ELF-1 (cell line): Measurements from ENCODE around the gene MAOB.

ENCODE experiments used
- DNase-seq: peaks from one replicate; pipeline ENCODE4 v3.0.0-alpha.2; 2016; ENCODE audit warnings: low read depth, low spot score

MAOB gene

DNA sequence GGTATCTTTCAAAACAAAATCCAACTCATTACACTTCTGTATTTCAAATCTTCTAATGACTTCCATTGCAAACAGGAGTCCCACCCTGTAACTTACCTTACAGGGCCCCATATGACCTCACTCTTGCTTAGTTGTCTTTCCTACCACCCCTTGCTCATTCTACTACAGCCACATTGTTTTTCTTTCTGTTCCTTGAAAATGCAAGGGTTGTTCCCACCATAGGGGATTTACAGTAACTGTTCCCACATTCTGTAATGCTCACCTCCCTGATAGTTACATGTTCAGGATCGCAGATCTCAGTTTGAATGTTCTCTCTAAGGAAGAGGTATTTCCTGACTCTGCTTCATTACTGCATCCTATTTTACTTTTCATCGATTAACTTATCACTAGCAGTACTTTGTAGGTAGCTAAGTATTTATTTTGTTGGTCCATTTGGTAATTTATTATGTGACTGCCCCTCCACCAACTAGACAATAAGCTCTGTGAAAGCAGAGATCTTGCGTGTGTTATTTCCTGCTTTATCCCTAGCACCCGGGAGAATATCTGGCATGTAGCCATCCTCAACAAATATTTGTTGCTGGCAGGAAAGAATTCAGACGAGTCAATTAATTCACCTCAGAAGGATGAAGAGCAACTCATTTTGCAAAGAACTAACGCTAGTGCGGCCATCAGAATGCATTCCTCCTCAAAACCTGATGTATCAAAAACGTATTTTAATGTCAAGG, 21.4 kb downstream of the MAOB start:
- no peak for DNase-seq

- DNase-seq = no peak
Observed at GRCh38 chrX:43853225-43853828, 28.9 kb downstream of the MAOB start.

- DNase-seq = no peak
Observed at GRCh38 chrX:43850629-43851028, 31.6 kb downstream of the MAOB start.

DNA sequence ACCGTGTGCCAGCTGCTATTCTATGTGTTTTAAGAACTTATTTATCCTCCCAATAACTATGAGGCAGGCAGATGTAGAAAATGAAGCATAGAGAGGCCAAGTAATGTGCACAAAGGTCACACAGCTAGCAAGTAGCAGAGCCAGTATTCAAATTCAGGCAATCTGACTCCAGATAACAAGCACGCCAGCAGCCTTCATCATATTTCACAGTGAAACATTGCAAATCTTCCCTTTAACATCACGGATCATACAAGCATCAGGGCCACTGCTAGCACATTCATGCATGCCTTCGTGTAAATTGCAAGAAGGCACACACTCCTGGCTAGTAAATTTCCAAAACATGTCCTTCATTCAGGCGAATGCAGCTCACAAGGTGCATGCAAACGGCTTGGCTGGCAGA, 33.1 kb downstream of the MAOB start:
- DNase-seq = no peak

DNA sequence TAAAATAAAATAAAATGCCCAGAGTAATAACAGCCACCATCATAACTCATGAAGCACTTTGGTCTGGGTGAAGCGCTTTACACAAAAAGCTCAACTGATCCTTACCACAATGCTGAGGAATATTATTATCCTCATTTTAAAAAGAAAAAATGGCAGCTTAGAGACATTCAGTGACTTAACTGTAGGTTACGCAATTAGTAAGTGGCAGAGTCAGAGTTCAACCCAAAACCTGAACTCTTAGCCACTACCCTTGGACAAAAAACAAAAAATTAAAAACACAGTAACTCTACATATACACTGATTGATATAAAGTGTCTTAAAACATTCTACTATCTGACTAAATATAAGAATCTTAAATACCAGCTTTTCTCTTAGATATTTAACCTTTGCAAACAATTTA, 34.9 kb downstream of the MAOB start:
- no peak for DNase-seq

DNA sequence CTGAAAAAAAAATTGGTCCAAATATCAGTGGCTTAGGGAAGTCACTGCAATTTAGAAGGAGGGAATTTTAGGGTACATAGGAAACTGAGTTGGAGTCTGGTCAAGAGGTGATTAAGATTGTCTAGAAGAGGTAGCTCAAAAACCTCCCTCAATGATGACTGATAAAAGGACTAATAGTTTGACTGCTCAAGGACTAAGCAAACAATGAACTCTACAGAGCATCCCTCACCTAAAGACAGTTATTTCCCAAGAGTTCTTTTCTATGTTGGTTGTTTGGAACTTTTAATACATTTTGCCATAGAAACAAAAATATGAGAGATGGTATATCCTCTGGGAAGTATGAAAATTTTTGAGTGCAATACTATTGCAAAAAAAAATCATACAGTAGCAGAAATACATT, 35.7 kb downstream of the MAOB start:
- DNase-seq = no peak

DNA sequence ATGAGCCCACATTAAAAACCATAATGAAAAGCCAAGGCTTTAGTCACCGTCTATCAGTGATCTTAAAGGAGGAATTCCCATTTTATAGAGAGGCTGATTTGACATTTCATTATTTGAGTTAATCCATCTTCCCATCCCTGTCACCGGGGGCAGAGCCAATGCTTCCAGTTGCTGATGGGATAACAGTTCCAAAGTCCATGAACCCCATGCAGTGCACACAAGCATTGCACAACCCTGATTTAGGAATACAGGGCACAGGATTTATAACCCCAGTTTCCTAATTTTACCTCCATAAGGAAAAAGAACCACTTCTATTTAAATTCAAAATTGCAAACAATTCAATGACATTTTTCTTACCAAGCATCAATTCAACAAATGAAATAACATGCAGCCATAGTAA, 36.5 kb downstream of the MAOB start:
- no peak for DNase-seq

DNA sequence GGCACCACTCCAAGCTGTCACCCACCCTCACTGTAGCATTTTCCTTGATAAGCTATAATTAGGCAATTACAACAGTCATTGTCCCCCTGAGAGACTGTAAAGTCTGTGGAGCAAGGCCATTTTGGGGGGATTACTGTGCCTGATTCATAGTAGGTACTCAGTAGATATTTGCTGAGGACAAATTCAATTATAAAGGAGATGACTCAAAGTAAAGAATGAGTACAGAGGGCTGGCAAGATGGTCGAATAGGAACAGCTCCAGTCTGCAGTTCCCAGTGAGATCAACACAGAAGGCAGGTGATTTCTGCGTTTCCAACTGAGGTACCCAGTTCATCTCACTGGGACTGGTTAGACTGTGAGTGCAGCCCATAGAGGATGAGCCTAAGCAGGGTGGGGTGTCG, 42.0 kb downstream of the MAOB start:
- DNase-seq = no peak

DNA sequence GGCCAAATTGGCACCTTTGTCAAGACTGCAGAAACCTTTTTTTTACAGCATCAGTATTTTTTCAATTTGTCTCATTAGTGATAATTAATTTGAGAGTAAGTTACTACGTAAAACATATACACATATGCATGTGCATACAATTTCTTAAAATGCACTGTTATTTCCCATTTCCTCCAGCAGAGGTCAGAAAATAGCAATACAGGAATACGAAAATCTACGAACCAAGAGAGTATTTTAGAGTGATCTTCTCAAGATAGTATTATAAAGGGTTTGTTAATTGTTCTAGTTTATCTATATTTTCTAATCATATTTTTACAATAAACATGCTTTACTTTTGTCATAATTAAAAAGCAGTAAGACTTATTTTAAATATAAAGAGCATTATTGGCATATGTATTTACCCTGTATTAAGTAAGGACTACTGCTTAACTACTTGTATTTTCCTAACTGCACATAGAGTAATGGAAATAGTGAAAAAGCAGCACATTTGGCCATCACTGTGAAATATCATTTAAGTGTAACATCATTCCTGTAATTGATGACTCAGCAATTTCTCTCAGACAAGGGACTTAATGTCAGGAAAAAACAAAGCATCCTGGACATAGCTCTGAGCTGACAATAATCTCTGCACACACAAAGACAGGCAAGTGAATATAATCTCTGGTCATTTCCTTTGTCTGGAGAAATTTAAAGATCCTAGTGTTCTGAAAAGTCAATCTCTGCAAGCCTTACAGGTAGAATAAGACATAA, 45.6 kb downstream of the MAOB start:
- no peak for DNase-seq

DNA sequence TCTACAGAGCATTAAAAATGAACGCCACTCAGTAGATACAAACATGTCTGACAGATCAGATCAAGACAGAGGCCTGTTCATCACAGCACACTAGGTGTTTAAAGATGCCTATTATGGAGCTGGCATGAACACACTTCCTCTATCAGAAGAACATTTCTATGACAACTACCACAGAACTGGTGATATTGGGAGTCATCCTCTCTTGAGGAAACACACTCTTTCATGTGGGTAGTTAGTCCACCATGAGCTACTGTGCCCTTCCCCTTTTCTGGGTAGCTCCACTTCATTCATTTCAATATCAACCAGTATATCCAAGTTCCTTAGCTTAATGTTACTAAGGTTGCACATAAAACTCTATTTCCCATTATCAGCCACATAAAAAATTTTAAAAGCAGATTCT, 46.7 kb downstream of the MAOB start:
- no peak for DNase-seq

GRCh38 chrX:43827791-43828190, 54.5 kb downstream of the MAOB start:
- DNase-seq = no peak

DNA sequence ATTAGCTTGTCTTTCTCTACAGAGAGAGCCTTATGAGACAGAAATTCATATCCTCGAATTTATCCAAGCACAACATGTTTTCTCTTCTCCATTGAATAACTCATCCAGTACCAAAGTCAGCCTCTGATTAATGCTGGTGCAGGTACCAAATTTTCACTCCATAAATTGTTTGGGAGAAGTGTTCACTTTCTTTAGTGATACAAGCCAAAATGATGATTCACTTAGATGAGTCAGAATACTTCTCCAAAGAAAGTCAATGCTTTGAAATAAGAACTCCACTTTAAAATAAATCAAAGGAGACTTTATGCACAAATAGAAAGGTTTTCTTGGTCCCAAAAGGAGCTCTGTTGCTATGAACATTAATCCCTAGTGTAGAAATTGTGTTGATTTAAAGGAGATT, 60.2 kb downstream of the MAOB start:
- DNase-seq = no peak

DNA sequence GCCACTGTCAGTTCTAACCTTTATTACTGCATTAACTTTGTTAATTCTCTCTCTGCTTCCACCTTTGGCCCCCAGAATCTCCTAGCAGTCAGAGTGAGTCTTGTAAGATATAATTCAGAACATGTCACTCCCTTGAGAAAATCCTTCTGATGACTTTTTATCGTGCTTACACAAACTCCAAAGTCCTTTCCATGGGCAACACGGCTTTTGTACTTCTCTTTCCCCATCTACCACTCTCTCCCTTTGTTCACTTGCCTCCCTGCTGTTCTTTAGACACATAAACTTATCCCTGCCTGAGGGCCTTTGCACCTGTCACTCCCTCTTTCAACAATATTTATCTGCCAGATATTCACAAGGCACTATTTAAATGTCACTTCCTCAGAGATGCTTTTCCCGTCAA, 64.8 kb downstream of the MAOB start:
- no peak for DNase-seq

DNA sequence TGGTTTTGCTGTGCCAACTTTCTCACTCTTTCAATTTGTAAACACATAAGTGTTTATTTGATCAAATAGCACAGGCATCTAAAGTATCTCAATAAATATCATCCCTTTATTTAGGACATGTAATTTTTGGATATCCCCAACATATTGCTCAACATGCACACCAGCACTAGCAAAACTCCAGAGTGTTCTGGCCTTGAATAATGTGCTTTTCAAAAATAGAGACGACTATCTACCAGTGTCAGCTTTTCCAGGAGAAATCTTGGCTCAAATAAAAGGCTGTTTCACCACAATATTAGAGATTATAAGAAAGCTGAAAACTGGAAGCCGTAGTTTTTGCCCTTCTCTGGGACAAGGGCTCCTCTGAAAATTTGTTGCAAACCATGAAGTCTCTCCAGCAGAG, 67.0 kb downstream of the MAOB start:
- no peak for DNase-seq

- DNase-seq = peak; percentile 60
Observed at GRCh38 chrX:43813898-43814297, 68.4 kb downstream of the MAOB start.

DNA sequence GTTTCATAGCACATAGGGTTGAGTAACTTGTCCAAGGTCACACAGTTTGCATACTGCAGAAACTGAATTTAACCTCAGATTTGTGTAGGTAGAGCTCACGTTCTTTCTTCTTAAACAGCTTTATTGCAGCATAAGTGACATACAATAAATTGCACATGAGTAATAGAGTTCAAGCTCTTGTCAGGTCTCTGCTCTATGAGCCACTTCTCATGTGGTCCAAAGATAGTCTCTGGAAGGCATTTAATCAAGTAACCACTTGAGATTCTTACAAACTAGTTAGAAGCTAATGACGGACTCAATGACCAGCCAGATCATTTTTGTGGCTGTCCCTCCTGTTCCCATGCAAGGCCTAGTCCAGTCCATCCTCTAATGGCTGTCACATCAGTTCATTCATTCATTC, 68.9 kb downstream of the MAOB start:
- no peak for DNase-seq

DNA sequence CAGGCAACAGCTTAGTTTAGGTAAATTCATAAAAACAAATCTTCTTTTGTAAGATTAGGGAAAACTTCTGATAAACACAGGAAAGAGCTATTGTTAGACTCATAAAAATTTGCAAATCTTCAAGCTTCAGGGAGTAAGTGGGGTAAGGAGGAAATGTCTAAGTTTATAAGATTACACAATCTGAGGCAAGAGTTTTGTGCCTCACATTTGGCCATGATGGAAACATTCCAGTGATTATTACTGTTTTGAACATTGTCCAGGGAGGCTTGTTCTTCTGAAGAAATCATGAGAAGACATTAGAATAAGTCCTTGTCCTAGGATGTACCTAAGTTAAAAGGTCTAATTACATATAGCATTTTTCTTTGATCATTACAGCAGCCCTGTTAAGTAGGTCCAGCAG, 72.8 kb downstream of the MAOB start:
- DNase-seq = no peak

DNA sequence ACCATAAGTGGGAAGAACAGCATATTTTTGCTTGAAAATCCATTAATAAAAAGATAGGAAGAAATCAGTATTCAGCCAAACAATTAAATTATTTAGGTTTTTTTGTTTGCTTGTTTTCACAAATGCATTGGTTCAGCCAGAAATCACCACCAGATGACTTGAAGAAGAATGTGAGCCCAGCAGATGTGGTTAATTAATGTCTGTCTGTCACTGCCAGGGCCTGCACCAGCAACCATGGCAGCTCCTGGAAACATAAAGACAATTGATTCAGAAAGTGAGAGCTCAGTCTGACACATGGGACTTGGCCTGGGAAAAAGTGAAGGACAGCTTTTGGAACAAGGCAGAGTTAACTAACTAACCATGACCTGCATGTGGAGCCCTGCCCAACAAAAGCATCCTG, 74.0 kb downstream of the MAOB start:
- no peak for DNase-seq

DNA sequence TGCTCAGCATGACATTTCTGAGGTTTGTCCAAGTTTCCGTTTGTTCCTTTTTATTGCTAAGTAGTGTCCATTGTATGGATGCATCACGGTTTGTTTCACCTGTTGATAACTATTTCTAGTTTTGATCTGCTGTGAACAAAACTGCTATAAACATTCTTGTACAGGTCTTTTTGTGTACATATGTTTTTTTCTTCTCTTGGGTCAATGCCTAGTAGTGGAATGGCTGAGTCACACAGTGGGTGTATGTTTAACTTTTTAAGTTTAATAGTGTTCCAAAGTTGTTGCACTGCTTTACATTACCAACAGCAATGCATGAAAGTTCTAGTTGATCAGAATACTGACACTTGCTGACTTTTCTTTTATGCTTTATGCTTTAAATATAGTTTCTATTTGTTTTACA, 76.7 kb downstream of the MAOB start:
- no peak for DNase-seq

- no peak for DNase-seq
Observed at GRCh38 chrX:43804021-43804420, 78.2 kb downstream of the MAOB start.

DNA sequence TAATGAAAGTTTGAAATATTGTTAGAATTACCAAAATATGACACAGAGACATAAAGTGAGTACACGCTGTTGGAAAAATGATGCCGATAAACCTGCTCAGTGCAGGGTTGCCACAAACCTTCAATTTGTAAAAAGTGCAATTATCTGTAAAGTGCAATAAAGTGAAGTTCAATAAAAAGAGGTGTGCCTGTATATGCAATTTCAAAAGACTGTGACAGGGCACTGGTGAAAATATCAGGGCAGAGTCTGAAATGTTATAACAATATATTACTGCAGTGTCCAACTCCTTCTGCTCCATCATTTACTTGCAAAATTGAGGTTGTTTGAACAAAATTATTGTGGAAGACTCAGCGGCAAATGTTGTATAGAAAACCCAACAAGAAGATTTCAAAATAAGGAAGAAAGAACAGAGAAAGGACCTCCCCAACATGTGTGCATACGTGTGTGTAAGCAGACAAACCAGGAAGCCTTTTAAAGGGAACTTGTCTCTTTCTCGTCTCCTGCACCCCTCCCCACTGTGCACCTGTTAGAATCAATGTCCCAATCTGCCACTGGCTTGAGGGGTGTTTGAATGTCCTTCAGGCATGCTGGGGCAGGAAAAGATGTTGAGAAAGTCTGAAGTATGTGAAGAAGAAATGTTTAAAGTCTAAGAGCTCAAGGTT, 96.2 kb downstream of the MAOB start:
- DNase-seq = no peak

- DNase-seq = no peak
Observed at GRCh38 chrX:43758044-43758443, 124.2 kb downstream of the MAOB start.

GRCh38 chrX:43756076-43756475, 126.2 kb downstream of the MAOB start:
- no peak for DNase-seq
